GM19438 (cell line): ENCODE measurements around the gene ITPRIP.

ENCODE experiments used
- ATAC-seq: cut with Tn5 transposase; IDR thresholded peaks from one replicate; pipeline ENCODE4 v1.9.1; 2021; ENCODE audit warnings: low read depth; ENCODE audit not compliant: unreplicated experiment

The ITPRIP gene

DNA sequence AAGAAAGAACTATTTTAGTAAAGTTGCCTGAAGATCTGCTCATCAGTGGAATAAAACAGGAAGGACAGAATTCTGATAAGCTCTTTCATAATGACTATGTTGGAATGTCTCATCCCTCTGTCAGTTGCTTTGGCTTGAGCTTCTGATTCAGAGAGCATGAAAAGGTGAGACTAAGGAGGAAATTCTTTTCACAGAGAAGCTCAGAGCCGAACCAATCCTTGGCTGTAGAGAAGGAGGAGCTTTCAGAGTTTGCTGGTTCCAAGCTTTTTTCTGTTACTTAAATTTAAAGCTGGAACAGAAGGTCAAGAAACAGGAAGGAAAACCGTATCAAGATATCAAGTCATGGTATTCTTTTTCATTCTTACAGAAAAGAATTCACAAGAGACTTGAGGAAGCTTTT lies 45.3 kb downstream of the ITPRIP start:
- no peak for ATAC-seq

DNA sequence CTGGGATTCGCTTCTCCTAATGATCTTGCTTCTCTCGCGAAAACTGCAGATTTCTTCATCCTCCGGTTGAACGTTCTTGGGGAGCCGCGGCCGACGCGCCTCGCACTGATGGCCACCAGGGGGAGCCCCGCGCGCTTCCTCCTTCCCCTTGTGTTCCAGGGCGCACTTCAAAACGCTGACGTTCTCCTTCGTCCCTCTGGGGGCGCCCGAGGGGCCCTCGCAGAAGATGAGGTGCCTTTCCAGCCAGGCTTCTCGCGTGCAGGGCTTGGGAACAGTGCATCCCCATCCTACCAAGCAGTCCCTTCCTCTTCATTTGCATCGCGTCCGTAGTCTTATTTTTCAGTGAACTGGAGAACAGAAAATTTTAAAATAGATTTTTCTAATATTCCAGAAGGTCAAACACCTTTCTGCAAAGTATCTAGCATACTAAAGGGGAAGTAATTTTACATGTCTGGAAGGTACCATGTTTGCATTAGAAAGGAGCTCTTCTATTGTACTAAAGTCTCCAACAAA lies 46.8 kb downstream of the ITPRIP start:
- ATAC-seq: peak; percentile 97

DNA sequence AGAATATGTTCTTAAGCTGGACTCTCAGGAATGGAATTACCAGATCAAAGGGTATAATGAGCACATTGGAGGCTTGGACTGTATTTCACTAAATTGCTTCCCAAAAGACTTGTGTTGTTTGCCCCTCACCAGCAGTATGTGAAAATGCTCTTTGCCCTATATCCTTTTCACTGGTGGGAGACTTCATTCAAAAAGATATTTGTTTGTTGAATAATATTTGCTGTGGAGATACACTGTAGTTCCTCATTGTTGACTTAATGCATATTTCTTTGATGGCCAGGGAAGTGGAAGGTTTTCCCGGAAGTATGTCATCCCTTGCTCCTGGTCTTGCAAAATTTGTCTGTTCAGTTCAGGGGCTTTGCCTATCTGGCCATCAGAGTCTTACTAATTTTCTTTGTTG lies 49.9 kb downstream of the ITPRIP start:
- no peak for ATAC-seq

DNA sequence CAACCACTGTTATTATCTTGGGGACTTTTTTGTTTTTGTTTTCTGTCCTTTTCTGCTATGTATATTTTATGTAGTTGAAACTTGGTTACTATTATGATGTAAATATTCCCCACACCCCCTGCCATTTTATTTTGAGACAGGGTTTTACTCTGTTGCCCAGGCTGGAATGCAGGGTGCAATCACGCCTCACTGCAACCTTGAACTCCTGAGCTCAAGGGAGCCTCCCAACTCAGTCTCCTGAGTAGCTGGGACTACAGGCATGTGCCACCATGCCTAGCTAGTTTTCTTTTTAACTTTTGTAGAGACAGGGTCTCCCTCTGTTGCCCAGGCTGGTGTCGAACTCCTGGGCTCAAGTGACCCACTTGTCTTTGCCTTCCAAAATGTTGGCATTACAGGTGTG lies 51.3 kb downstream of the ITPRIP start:
- ATAC-seq: no peak

DNA sequence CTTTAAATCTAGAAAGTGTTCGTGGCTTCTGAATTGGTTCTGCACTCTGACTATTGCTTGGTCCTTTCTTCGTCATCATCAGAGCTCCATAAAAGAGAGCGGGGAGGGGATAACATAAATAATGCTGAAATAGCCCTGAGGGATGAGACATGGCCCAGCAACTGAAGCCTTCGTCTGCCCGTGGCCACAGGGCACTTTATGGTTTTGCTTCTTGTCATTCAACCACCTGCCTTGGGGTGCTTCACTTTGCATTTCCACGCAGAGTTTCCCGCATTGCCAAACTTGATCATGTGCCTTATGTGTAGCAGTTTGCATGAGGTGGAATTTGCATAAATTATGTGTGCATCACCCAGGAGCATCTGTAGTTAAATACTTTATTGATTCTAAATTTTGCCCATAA lies 53.4 kb downstream of the ITPRIP start:
- no peak for ATAC-seq

DNA sequence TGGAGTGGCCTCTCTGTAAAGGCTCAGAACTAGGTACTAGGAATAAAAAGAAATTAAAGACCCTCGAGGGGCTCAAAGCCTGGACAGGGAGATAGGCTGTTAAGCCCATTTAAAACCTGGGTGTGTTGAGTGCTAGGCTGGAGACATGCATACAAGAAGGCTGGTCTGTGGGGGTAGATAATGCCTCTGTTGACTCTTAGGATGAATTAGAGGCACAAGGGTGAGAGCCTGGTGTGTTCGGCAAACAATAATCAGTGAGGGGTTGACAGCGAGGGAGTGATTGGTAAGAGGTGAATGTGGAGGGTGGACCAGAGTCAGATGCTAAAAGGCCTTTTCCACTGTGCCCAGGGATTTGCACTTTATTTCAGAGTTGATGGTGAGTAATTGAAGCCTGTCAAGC lies 56.6 kb downstream of the ITPRIP start:
- ATAC-seq: no peak

DNA sequence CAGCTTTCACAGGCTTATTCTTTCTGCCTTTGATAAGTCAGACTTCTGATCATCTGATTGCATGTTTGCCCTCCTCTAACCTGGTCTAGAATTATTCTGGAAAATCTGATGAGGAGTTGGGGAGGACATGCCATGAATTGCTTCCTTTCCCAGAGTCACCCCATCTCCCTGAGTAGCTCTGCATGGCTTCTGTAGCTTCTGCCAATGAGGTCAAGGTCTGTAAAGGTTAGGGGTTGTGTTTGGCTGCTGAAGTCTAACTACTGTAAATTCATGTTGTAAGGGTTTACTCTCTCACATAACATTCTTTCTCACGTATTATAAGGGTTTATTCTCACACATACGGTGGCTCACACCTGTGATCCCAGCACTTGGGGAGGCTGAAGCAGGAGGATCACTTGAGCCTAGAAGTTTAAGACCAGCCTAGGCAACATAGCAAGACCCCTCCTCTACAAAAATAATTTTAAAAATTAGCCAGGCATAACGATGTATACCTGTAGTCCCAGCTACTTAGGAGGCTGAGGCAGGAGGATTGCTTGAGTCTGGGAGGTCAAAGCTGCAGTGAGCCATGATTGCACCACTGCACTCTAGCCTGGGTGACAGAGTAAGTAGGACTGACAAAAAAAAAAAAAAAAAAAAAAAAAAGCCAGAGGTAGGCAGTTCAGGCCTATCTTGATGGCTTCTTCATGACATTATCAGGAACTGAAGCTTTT lies 58.6 kb downstream of the ITPRIP start:
- ATAC-seq: no peak

DNA sequence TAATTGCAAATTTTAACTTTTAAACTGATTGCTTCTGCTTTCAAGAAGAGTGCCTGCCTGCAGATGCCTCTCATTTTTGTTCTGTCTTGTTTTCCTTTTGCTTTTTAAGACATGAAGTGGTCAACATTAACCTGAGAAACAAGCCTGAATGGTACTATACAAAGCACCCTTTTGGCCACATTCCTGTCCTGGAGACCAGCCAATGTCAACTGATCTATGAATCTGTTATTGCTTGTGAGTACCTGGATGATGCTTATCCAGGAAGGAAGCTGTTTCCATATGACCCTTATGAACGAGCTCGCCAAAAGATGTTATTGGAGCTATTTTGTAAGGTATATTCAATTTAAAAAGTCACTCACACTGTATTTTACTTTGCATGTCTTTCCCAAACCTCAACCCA lies 60.5 kb downstream of the ITPRIP start:
- ATAC-seq: no peak

DNA sequence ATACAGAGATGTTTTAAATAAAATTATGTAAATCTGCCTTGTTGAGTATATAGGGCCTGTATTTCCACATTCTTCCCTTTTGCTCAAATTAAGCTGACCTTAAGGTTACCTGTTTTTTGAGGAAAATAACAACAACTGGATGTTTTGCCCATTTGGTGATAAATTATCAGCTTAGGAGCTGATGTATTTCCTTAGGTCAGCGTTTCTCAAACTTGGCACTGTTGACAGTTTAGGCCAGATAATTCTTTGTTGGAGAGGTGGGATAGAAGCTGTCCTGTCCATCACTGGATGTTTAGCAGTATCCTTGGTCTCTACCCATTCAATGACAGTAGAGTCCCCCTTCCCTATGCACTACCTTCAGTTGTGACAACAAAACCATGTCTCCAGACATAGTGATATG lies 62.1 kb downstream of the ITPRIP start:
- ATAC-seq: no peak

DNA sequence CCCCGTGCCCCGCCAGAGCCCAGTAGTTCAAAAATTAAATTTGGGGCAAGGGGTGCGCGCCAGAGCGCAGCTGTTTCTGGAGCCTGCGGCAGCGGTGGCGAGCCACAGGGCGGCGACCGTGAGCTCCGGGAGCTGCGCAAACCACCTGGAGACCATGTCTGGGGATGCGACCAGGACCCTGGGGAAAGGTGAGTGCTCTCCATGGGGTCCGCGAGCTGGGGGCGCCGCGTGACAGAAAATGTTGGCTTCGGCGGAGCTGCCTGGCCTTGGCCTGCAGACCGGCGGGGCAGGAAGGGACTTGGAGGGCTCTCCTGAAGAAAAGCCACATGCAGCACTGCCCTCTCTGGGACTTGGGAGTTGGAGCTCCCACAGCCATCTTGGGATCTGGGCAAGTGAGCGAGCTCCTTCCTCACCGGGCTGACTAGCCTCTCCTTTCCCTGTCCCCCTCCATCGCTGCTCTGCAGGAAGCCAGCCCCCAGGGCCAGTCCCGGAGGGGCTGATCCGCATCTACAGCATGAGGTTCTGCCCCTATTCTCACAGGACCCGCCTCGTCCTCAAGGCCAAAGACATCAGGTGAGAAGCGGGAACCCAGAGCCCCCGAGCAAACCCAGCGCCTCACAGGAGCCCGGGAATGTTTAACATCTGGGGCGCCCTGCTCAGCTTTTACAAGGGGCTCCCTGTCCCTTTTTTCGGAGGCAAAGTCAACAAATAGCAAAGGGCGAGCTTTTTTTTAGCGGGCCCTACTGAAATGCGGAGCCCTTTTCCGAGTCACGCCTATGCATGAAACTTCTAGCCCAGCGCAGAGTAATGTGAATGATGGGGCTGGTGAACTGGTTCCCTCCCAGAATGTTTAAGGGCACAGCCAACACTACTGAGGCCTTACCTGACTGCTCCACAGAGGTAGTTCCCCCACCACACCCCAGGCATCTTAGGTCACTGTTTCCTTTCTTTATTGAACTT lies 63.2 kb downstream of the ITPRIP start:
- ATAC-seq: peak; percentile 75

DNA sequence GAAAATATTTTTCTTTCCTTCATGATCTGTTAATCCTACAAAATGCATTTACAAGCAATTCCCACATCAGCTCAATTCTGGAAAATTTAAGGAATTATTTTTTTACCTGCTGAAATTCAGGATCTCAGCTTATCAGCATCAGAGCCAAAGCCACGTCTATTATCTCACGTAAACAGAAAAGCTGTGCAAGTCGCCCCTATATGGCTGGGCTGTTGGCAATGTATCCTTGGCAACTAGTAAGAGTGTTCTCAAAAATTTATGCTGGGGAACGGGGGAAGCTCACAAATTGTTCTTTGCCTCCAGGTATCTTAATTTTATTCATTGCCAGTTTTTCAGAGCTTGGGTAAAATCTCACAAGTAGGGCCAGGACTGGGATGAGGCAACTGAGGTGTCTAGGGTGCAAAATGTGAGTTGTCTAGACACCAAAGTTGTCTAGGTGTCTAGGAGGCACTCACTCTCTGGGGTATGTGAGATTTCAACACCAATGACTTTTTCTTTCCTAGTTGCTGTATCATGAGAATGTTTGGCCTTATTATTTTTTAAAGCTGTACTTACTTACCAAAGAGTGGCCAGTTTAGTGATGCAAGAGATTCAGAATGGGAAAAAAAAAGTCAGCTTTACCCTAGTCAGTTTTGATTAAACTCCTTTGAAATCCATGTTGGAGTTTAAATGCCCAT lies 64.2 kb downstream of the ITPRIP start:
- ATAC-seq: no peak

DNA sequence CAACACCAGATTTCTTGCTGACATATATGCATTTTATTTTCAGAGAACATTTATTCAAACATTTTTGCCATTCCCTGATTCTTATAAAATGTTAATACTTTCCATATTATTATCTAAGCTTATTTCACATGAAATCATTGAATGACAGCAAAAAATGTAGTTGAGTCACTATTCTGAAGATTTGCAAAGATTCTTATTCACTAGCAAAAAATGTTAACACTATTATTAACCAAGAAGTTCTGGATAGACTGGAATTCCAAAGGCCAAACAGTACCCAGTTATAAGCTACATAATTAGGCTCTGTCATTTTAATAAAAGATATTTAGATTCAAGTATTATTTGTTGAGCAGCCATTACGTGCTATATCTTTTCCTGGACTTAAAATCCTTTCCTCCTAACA lies 65.0 kb downstream of the ITPRIP start:
- no peak for ATAC-seq

DNA sequence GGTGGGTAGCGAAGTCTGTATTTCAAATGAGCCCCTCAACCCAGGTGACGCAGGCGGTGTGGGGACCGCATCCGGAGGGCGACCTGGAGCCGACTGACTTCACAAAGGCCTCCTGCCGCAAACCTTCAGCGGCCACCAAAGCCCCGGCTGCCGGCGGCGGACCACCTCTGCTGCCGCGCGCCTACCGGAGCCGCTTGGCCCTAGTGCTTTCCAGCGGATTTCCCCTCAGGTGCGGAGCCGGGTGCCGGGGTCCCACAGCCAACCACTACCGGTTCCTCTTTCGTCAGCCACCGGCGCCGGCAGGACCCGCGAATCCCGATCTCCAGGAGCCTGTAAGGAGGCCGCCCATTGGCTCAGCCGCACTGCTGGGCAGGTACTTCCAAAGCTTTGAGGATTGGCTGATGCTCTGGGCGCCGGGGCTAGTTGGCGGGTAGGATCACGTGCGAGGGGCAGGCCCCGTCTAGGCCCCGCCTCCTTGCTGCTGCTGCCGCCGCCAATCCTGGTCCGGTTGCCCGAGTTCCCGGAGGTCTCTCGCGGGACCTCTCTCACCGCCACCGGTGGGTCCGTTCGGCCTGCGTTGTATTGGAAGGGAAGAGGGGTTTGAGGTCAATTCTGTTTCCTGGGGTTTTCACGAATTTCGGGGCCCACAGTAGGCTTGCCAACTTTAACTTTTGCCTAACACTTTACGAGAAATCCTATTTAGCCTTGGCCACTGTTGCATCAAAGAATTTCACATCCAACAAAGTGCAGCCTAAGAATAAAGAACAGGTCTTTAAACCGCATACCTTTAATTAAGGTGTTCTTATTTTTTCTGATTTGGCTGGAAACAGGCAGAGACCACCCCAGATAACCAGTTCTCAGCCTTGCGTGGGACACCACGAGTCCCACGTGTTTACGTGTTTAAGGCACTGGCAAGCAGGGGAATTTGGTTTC lies 69.3 kb downstream of the ITPRIP start, which contains the start of gene GSTO2:
TSS of gene GSTO2 (plus strand) at position 472 of the 933 bp plus-strand sequence. CDS start 5,732 bp downstream, outside the sequence.
- ATAC-seq: peak; percentile 99

DNA sequence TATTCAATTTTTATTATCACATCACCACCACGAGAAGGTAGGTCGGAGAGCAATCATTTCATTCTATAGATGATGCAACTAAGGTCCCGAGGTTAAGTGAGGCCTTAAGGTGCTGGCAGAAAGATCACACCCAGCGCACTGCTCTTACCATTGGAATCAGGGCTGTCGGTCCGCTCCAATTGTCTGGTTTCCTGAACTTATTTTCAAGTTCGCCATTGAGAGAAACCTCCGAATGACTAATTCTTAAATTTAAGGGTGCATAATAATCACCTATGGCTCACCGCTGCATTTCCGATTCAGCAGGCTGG lies 69.9 kb downstream of the ITPRIP start:
- no peak for ATAC-seq

DNA sequence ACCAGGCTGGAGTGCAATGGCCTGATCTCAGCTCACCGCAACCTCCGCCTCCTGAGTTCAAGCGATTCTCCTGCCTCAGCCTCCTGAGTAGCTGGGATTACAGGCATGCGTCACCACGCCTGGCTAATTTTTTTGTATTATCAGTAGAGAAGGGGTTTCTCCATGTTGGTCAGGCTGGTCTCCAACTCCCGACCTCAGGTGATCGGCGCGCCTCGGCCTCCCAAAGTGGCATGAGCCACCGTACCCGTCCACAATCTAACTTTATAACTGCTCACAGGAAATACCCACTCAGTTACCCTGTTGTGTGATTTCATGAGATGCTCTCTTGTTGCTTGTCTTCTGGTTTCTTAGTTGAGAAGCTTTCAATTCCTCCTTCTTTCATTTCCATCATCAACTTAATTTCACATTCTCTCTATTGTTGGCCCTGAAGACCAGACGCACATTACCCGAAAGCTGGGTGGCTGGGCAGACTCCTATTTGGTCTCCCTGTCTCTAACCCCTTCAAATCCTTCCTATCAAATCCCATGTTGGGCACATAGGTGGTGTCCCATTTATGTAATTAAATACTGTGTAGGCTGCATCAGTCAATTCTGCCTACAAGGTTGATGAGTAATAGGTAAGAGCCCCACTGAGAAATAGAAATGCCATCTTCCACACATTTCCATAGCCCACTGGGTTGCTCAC lies 70.4 kb downstream of the ITPRIP start:
- no peak for ATAC-seq

DNA sequence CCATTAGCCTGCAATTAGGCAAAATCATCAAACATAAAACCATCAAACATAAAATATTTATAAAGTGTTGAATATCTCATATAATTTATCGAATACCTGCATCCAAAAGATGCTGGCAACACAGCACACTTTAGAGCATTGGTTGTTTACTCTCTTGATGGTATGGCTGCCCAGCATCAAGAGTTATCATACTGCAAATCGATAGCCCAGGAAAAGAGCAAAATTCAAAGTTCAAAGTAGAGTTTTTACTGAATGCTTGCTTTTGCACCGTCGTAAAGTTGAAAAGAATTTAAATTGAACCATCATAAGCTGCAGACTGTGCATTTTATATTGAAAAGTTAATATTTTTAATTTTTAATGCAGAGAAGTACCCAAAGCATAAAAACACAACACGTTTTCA lies 73.5 kb downstream of the ITPRIP start:
- ATAC-seq: no peak

DNA sequence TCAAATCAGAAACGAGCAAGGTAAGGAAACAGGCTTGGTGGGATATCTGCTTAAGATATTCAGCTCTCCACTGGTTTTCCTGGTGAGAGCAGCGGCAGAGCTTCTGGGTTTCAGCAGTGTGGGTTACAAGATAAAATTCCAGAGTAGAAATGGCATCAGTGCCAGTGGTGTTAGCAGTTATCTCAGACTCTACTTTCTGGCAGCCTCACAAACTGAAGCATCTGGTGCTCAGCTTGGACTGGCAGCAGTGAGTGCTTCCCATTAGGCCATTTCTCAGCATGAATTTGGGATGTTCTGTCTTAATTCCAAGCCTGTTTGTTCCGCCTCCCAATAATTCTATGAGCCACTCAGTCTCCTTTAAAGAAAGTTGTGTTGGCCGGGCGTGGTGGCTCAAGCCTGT lies 76.2 kb downstream of the ITPRIP start:
- ATAC-seq: no peak

DNA sequence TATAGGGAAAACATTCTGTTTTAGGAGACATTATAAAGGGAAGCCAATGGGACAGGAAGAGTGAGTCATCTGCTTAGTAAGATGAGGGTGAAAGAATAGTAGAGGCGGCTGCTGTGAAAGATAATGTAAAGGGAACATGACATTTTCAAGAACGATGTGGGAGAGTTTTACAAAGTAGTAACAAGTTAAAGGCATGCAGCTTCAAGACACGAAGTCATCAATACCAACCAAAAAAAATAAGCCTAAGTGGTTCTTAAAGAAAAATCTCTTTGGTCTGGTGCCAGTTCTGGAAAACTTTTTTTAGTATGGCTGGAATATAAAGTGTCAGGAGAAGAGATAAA lies 77.5 kb downstream of the ITPRIP start:
- ATAC-seq: no peak

DNA sequence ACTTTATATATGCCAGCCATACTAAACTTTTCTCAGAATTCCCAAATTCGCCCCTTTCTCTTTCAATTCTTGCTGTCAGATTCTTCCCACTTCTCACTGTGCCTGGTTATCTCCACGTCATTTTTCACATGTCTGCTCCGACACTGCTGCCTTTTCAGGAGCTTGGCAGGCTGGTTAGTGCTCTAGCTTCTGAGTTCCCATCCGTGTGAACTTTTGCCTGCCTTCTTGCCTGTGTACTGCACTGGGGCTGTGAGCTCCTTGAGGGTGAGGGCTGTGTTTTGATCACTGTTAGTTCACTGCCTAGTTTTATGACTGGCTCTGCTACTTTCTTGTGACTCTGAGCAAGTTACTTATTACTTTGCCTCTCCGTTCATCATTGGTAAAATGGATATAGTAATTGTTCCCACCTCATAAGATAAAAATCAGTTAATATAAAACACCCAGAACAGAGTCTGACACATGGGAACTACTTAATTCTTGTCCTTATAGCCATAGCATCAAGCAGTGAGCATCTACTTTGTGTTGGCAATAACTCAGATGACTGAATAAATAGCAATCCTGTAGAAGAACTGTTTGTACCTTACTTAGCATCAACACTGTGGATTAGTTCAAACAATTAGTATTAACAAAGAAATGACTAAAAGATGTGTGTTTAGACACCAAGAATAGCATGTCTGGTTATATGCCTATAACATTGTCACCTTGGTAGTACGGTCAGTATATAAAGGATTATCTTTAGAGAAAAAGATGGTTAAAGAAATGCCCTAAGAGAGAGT lies 78.1 kb downstream of the ITPRIP start:
- no peak for ATAC-seq
